ENCODE results near the gene PPP2CA.
A peak's percentile ranks its signal among the peaks of the same experiment; 100 is the strongest.

PPP2CA gene

DNA sequence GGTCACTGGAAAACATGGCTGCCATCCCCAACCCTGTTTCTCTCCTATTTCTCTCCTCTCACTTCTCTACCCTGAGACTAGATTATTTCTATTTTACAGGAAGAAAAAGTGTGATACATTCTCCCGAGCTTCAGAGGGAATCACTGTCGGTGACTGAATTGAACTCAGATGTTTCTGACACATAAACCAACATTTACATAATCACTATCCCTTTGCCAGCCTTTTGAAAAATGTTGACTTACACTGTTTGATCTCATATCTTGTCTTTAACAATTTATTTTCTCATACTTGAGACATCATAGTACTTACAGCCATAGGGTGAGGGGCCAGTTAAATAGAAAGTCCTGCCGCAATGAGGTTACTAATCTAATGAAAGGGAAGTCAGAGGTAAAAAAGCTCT lies 25.1 kb upstream of the PPP2CA start:
- Histone ChIP-seq H3K27ac (ENCODE audit: insufficient read depth in 1 of 2, low read depth in 1 of 2, low read length in 2 of 2, poor library complexity in 1 of 2, severe bottlenecking in 2 of 2) (no peak overlapping the region), H3K4me3 (ENCODE audit: control insufficient read depth in 1 of 7, extremely low read depth in 1 of 7, insufficient read depth in 4 of 7, low read depth in 2 of 7, low read length in 6 of 7) (no peak overlapping the region), H3K4me1 (ENCODE audit: control extremely low read depth in 1 of 4, control insufficient read depth in 4 of 4, insufficient read depth in 4 of 4, low read length in 3 of 4) (peaks cover 0 to 6% (median 0%) of the 10 kb centered on the region in 4 experiments), H3K9me3 (ENCODE audit: control extremely low read depth in 1 of 5, control insufficient read depth in 4 of 5, insufficient read depth in 2 of 5, low read depth in 1 of 5, low read length in 4 of 5) (no peaks in the 10 kb centered on the region), H3K36me3 (ENCODE audit: control insufficient read depth in 4 of 4, insufficient read depth in 4 of 4, low read length in 3 of 4) (no peaks in the 10 kb centered on the region), H3K27me3 (replicated peaks in 2 of 5; ENCODE audit: control insufficient read depth in 4 of 5, insufficient read depth in 5 of 5, low read length in 4 of 5) (peaks cover 0 to 3% (median 0%) of the 10 kb centered on the region in 5 experiments)
- POLR2A ChIA-PET: no interaction called here
- WGBS (ENCODE audit: insufficient coverage): 92% methylated on average over 2 of the region's 3 CpGs
- no peak for DNase-seq
- CTCF ChIA-PET: no interaction called here

DNA sequence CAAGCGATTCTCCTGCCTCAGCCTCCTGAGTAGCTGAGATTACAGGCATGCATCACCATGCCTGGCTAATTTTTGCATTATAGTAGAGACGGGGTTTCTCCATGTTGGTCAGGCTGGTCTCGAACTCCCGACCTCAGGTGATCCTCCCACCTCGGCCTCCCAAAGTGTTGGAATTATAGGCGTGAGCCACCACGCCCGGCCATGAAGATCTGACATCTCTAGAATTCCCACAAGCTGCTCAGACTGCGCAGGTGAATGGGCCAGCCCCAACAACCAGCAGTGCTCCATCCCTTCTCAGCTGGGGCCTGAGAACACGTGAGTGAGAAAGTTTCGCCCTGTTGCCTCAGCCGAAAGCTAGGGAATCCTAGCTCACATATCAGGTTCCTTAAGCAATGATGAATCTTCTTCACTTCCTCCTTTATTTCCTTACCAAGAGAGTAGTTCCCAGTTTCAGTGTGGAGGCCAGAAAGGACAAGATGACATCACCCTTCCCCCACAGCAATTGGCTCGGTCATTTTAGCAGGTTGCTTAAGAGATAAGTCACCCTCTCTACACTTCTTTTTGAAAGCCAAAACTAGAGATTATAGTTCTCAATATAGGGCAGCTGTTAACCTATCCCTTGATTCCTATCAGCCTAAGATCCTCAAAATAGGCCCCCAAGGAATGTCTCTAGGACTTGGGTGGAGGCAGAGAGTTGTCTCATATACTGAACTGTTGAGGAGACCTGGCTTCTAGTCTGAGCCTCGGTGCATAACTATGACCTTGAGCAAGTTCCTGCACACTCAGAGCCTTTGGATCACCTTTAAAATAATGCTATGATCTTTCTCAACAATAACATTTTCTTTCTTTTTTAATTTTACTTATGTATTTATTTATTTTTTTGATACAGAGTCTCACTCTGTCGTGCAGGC lies 23.9 kb upstream of the PPP2CA start:
- H3K4me1 ChIP-seq (ENCODE audit: control extremely low read depth in 1 of 4, control insufficient read depth in 4 of 4, insufficient read depth in 4 of 4, low read length in 3 of 4): peaks cover 0 to 6% (median 0%) of the 10 kb centered on the region in 4 experiments
- H3K9me3 ChIP-seq (ENCODE audit: control extremely low read depth in 1 of 5, control insufficient read depth in 4 of 5, insufficient read depth in 2 of 5, low read depth in 1 of 5, low read length in 4 of 5): no peaks in the 10 kb centered on the region
- DNase-seq: peak; percentile 11 to 56 (median 48)
- ChIA-PET POLR2A (no interaction called here), CTCF (interaction anchor here (0.7 to 1.2 kb wide), 2 partner anchors 14 to 97 kb away, joined by 3 read pairs; no protein-coding TSS in a partner anchor)
- 94% methylated on average over 14 of the region's 15 CpGs for WGBS (ENCODE audit: insufficient coverage)
- H3K4me3 ChIP-seq (ENCODE audit: control insufficient read depth in 1 of 7, extremely low read depth in 1 of 7, insufficient read depth in 4 of 7, low read depth in 2 of 7, low read length in 6 of 7): no peak overlapping the region
- H3K27ac ChIP-seq (ENCODE audit: insufficient read depth in 1 of 2, low read depth in 1 of 2, low read length in 2 of 2, poor library complexity in 1 of 2, severe bottlenecking in 2 of 2): no peak overlapping the region
- H3K36me3 ChIP-seq (ENCODE audit: control insufficient read depth in 4 of 4, insufficient read depth in 4 of 4, low read length in 3 of 4): no peaks in the 10 kb centered on the region
- peaks cover 0 to 3% (median 0%) of the 10 kb centered on the region in 5 experiments for H3K27me3 ChIP-seq (replicated peaks in 2 of 5; ENCODE audit: control insufficient read depth in 4 of 5, insufficient read depth in 5 of 5, low read length in 4 of 5)

DNA sequence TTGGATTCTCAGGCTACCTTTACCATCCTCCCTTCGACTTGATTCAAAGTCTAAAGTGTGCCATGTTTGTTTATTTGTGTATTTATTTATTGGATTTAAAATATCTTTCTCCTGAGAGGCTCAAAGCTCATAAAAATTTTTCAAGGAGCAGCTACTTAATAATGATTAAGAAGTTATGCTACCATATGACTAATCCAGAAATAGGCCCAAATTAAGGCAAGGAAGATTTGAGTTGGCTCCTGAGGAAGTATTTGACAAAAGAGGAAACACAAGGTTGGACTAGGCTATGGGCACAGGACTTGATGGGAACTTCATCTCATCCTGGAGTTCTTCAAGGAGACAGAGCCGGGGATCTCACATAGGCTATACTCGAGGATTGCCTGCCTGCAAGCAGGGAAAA lies 22.4 kb upstream of the PPP2CA start:
- ChIA-PET POLR2A (no interaction called here), CTCF (interaction anchor here (1.8 to 2.3 kb wide), 2 partner anchors 11 to 41 kb away, joined by 7 to 10 read pairs; no protein-coding TSS in a partner anchor)
- no peak for DNase-seq

DNA sequence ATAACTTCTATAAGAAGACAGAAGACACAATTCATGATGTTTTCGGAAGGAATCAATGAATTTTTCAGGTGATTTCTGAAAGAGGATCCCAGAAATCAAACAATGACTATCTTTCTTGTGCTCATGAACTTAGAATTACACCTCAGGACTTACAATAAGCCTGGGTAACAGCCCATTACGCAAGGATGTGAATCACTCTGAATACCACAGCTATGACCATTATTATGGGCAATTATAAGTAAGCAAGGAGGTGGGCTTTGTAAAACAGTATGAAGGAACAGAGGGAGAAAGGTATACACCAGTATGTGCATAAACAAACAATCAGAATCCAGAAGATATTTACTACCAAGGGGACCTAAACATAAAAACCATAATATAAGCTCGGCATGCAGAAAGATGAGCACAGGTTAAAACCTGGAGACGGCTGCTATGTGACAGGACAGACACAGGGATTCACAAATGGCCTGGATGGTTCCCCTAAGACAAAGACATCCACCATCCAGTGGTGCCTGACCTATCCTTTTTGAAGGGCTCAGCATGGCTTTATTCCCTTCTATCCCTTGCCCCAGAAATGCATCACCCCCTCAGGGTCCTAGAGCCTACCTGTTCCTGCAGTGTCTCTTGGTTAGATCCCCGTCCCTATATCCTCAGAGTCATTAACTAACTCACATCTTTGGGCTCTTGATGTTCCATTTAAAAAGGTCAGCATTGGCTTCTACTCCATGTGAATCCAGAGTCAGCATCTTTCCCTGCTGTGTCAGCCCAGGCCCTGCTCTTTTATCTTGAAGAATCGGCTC lies 21.8 kb upstream of the PPP2CA start:
- H3K27ac ChIP-seq (ENCODE audit: insufficient read depth in 1 of 2, low read depth in 1 of 2, low read length in 2 of 2, poor library complexity in 1 of 2, severe bottlenecking in 2 of 2): no peak overlapping the region
- POLR2A ChIA-PET: no interaction called here

More for the DNA sequence above, 22.4 kb upstream of the PPP2CA start:
- Histone ChIP-seq H3K4me3 (ENCODE audit: control insufficient read depth in 1 of 7, extremely low read depth in 1 of 7, insufficient read depth in 4 of 7, low read depth in 2 of 7, low read length in 6 of 7) (no peak overlapping the region), H3K9me3 (ENCODE audit: control extremely low read depth in 1 of 5, control insufficient read depth in 4 of 5, insufficient read depth in 2 of 5, low read depth in 1 of 5, low read length in 4 of 5) (no peaks in the 10 kb centered on the region), H3K27me3 (replicated peaks in 2 of 5; ENCODE audit: control insufficient read depth in 4 of 5, insufficient read depth in 5 of 5, low read length in 4 of 5) (peaks cover 0 to 3% (median 0%) of the 10 kb centered on the region in 5 experiments), H3K4me1 (ENCODE audit: control extremely low read depth in 1 of 4, control insufficient read depth in 4 of 4, insufficient read depth in 4 of 4, low read length in 3 of 4) (peaks cover 0 to 6% (median 0%) of the 10 kb centered on the region in 4 experiments), H3K27ac (ENCODE audit: insufficient read depth in 1 of 2, low read depth in 1 of 2, low read length in 2 of 2, poor library complexity in 1 of 2, severe bottlenecking in 2 of 2) (no peak overlapping the region), H3K36me3 (ENCODE audit: control insufficient read depth in 4 of 4, insufficient read depth in 4 of 4, low read length in 3 of 4) (no peaks in the 10 kb centered on the region)
- no CpG with 5 or more reads among the region's 3 CpGs for WGBS (ENCODE audit: insufficient coverage)

DNA sequence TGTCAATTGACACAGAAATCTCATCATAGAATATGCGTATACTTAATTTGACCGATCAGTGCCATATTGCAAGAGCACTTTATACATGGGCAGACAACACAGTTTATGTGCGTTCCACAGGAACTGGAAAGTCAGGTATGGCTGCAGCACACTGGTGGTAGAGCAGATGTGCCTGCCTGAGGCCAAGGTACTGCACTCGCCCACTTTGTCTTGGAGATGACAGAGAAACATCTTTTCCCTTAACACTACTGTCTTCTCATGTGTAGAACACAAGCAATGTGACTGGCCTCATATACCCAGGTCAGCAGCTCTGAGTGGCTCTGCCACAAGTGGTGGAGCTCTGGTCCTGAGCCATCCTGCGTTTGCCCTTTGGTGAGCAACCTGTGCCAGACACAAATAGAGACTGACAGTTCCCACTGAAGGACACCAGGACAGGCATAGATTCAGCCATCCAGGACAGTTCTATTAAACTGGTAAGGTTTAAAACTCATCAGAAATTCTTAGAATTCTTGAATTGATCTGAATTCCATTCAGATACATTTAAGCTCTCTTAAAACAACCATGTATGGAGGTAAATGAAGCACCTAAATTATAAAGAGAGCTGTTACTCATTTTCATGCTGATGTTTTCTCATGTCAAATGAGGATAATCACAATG lies 21.0 kb upstream of the PPP2CA start:
- ChIA-PET POLR2A (no interaction called here), CTCF (interaction anchor here (1.8 to 2.3 kb wide), 2 partner anchors 10 to 43 kb away, joined by 7 to 10 read pairs; no protein-coding TSS in a partner anchor)
- no peaks in the 10 kb centered on the region for H3K9me3 ChIP-seq (ENCODE audit: control extremely low read depth in 1 of 5, control insufficient read depth in 4 of 5, insufficient read depth in 2 of 5, low read depth in 1 of 5, low read length in 4 of 5)
- H3K27ac ChIP-seq (ENCODE audit: insufficient read depth in 1 of 2, low read depth in 1 of 2, low read length in 2 of 2, poor library complexity in 1 of 2, severe bottlenecking in 2 of 2): no peak overlapping the region
- no peak for DNase-seq
- H3K4me3 ChIP-seq (ENCODE audit: control insufficient read depth in 1 of 7, extremely low read depth in 1 of 7, insufficient read depth in 4 of 7, low read depth in 2 of 7, low read length in 6 of 7): no peak overlapping the region
- peaks cover 0 to 3% (median 0%) of the 10 kb centered on the region in 5 experiments for H3K27me3 ChIP-seq (replicated peaks in 2 of 5; ENCODE audit: control insufficient read depth in 4 of 5, insufficient read depth in 5 of 5, low read length in 4 of 5)
- H3K36me3 ChIP-seq (ENCODE audit: control insufficient read depth in 4 of 4, insufficient read depth in 4 of 4, low read length in 3 of 4): no peaks in the 10 kb centered on the region
- 100% methylated on average over 5 of the region's 5 CpGs for WGBS (ENCODE audit: insufficient coverage)
- H3K4me1 ChIP-seq (ENCODE audit: control extremely low read depth in 1 of 4, control insufficient read depth in 4 of 4, insufficient read depth in 4 of 4, low read length in 3 of 4): peaks cover 0 to 6% (median 0%) of the 10 kb centered on the region in 4 experiments

More for the DNA sequence above, 21.8 kb upstream of the PPP2CA start:
- H3K4me1 ChIP-seq (ENCODE audit: control extremely low read depth in 1 of 4, control insufficient read depth in 4 of 4, insufficient read depth in 4 of 4, low read length in 3 of 4): peaks cover 0 to 6% (median 0%) of the 10 kb centered on the region in 4 experiments
- H3K9me3 ChIP-seq (ENCODE audit: control extremely low read depth in 1 of 5, control insufficient read depth in 4 of 5, insufficient read depth in 2 of 5, low read depth in 1 of 5, low read length in 4 of 5): no peaks in the 10 kb centered on the region
- H3K27me3 ChIP-seq (replicated peaks in 2 of 5; ENCODE audit: control insufficient read depth in 4 of 5, insufficient read depth in 5 of 5, low read length in 4 of 5): peaks cover 0 to 3% (median 0%) of the 10 kb centered on the region in 5 experiments
- H3K4me3 ChIP-seq (ENCODE audit: control insufficient read depth in 1 of 7, extremely low read depth in 1 of 7, insufficient read depth in 4 of 7, low read depth in 2 of 7, low read length in 6 of 7): no peak overlapping the region
- CTCF ChIA-PET: interaction anchor here (1.8 to 2.3 kb wide), 2 partner anchors 11 to 42 kb away, joined by 7 to 10 read pairs; no protein-coding TSS in a partner anchor
- WGBS (ENCODE audit: insufficient coverage): 85% methylated on average over 4 of the region's 6 CpGs
- H3K36me3 ChIP-seq (ENCODE audit: control insufficient read depth in 4 of 4, insufficient read depth in 4 of 4, low read length in 3 of 4): no peaks in the 10 kb centered on the region
- no peak for DNase-seq

DNA sequence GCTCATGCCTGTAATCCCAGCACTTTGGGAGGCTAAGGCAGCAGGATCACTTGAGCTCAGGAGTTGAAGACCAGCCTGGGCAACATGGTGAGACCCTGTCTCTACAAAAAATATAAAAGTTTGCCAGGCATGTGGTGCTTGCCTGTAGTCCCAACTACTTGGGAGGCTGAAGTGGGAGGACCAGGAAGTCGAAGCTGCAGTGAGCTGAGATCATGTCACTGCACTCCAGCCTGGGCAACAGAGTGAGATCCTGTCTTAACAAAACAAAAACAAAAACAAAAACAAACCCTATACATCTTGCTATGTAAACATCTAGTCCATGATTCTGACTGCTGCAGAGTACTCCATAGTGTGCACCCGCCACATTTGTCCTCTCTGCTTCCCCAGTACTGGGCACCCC lies 19.8 kb upstream of the PPP2CA start:
- ChIA-PET CTCF (interaction anchor here (0.9 to 2.5 kb wide), 3 partner anchors 9 to 55 kb away, joined by 3 to 7 read pairs (median 3); partner anchors contain the start of gene PPP2CA), POLR2A (interaction anchor here (0.6 kb wide), 1 partner anchor 44 kb away, joined by 3 read pairs; no protein-coding TSS in a partner anchor)
- no peak for DNase-seq
- Histone ChIP-seq H3K27me3 (replicated peaks in 2 of 5; ENCODE audit: control insufficient read depth in 4 of 5, insufficient read depth in 5 of 5, low read length in 4 of 5) (peaks cover 0 to 3% (median 0%) of the 10 kb centered on the region in 5 experiments), H3K36me3 (ENCODE audit: control insufficient read depth in 4 of 4, insufficient read depth in 4 of 4, low read length in 3 of 4) (no peaks in the 10 kb centered on the region), H3K9me3 (ENCODE audit: control extremely low read depth in 1 of 5, control insufficient read depth in 4 of 5, insufficient read depth in 2 of 5, low read depth in 1 of 5, low read length in 4 of 5) (no peaks in the 10 kb centered on the region), H3K27ac (ENCODE audit: insufficient read depth in 1 of 2, low read depth in 1 of 2, low read length in 2 of 2, poor library complexity in 1 of 2, severe bottlenecking in 2 of 2) (no peak overlapping the region), H3K4me3 (ENCODE audit: control insufficient read depth in 1 of 7, extremely low read depth in 1 of 7, insufficient read depth in 4 of 7, low read depth in 2 of 7, low read length in 6 of 7) (no peak overlapping the region), H3K4me1 (ENCODE audit: control extremely low read depth in 1 of 4, control insufficient read depth in 4 of 4, insufficient read depth in 4 of 4, low read length in 3 of 4) (peaks cover 0 to 6% (median 1%) of the 10 kb centered on the region in 4 experiments)
- 100% methylated on average over 1 of the region's 2 CpGs for WGBS (ENCODE audit: insufficient coverage)

Data from common myeloid progenitor, CD34-positive (primary cell).